ENCODE results near the gene PIK3IP1.

The PIK3IP1 gene

GRCh38 chr22:31305194-31305593 lies 12.9 kb upstream of the PIK3IP1 start:
- FAIRE-seq = no peak

GRCh38 chr22:31302537-31302936 lies 10.2 kb upstream of the PIK3IP1 start:
- no peak for FAIRE-seq

DNA sequence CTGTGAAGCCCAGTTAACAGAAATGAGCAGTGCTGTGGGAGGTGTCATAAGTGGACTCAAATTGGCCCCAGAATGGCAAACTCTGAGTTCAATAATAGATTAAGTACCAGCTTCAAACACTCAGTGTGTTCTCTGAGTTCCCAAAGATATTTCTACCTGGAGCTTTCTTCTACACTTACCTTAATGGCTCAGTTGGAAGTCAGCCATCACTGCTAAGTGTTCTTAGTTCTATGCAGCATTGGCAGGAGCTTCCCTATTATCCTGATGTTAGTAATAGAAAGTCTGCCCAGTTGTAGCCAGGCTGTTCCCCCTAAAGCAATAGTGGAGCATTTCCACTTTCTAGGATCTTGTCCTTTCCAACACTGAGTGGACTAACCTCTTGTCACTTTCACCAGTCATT lies 9.7 kb upstream of the PIK3IP1 start:
- FAIRE-seq = no peak

DNA sequence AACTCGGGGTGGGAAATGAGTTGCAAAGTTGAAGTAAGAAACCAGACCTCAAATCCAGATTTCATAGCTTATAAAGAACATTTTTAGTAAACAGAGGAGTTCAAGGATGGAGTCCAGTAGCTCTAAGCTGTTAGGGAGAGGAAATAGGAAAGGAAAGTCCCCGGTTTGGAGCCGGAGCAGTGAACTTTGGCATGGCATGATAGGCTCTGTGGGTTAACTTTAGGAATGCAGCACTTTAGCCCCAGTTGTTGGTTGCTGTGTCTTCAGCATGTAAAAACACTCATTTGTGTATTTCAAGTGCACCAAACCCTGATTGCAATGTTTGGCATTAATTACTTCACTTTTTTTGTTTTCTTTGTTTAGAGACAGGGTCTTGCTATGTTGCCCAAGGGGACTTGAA lies 8.6 kb upstream of the PIK3IP1 start:
- no peak for FAIRE-seq

GRCh38 chr22:31295831-31296657 lies 3.8 kb upstream of the PIK3IP1 start:
- no peak for FAIRE-seq

DNA sequence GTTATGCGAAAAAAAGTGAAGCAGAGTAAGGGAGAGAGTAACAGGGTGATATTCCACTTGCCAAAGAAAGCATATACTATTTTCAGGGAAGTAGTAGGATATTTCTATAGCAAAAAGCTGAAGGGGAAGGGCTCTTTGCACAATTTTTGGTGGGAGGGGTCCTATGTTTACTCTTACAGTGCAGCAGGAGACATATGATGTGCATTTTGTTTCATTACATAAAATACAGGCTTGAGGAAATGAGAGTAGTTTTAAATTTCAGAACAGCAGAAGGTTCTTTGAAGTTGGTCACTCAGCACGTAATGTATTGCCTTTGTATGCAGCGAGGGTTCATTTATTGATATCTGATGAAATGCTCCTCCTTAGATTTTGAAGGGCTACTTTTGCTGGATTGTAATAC lies 3.1 kb upstream of the PIK3IP1 start:
- FAIRE-seq = no peak

GRCh38 chr22:31291481-31292235 lies 630 bp downstream of the PIK3IP1 start:
- no peak for FAIRE-seq

DNA sequence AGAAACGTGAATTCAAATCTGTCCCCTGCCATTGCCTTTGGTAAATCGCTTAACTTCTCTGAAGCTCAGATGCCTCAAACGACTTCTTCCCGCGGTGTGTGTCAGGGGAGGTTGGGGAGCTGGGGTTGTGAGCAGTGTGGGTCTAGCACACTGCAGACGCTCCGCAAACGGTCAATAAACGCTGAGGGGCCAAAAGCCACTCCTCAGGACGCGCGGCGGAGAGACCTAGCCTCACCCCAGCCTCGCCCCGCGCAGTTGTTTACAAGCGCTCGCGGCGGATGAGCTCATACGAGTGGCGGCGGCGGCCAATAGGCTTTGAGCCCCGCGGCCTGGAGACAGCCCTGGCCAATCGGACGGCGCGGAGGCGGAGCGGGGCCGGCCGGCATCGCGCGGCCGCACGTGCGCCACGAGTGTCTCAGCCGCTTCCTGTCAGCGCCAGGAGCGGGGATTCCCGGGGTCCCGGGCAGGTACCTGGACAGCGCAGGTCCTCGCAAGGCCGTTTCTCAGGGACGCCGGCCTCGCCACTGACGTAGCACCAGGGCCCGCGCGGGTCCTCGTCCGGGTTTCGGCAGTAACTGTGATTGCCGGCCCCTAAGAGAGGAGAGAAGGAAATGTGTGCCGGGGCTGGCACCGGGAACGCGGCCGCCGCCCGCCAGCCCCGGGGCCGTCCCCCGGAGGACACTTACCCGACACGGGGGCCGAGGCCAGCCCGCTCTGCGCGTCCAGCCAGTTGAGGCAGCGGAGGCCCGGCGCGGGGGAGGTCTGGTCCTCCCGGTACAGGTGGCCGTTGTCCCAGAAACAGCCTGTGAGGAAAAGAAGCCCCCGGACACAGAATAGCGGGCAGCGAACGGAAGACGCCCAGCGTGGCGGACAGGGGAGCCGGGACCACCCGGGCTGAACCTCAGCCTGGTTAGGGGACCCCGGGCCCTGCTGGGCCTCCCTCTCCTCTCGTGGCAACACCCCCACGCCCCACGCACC lies 1.5 kb downstream of the PIK3IP1 start:
- FAIRE-seq = no peak

- FAIRE-seq = no peak
Measured at GRCh38 chr22:31289344-31289743, 2.9 kb downstream of the PIK3IP1 start.

DNA sequence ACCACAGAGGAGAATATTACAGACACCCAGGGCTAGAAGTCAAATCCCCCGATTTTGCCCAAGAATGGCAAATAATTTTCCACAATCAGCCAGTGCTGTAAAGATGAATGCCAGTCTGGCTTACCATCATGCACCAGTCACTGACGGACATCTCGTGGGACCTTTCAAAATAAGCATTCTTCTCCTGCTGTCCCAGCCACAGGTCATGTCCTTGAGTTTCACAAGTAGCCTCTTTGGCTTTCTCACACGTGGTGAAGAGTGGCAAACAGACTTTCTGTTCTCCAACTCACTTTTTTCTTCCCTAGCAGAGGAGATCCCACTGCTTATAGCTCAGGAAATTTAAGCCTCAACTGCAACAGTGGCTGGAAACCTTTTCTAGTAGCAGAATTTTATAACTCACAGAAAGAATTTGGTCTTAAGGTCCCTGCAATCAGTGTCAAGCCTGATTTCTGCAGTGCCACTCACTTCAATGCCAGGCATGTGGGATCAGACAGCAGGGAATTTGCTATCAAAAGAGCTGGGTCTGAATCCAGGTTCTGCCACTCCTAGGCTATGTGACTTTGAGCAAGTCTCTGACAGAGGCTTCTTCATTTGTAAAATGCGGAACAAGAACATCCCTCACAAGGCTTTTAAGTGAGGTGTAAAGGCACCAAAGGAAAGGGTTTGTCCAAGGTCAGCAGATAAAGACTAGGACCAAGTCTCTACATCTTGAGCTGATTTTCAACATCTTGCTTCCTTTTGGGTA lies 3.6 kb downstream of the PIK3IP1 start:
- FAIRE-seq = no peak

DNA sequence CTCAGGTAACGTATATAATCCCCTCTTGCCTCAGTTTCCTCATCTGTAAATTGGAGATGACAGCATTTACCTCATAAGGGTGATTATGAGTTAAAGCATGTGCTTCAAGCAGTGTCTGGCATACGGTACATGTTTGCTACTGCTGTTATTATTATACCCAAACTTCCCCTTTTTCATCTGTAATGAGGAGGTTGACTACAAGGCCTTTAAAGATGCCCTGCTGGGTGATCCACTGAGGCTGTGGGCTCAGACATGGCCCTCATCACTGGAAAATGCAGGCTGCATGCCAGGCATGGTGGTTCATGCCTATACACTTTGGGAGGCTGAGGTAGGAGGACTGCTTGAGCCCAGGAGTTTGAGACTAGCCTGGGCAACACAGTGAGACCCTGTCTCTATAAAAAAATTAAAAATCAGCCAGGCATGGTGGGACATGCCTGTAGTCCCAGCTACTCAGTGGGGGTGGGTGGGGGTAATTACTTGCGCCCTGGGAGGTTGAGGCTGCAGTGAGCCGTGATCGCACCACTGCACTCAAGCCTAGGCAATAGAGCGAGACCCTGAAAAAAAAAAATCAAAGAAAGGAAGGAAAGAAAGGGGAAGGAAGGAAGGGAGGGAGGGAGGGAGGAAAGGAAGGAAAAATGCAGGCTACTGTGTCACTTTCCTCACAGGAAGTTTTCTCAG lies 4.3 kb downstream of the PIK3IP1 start:
- no peak for FAIRE-seq

DNA sequence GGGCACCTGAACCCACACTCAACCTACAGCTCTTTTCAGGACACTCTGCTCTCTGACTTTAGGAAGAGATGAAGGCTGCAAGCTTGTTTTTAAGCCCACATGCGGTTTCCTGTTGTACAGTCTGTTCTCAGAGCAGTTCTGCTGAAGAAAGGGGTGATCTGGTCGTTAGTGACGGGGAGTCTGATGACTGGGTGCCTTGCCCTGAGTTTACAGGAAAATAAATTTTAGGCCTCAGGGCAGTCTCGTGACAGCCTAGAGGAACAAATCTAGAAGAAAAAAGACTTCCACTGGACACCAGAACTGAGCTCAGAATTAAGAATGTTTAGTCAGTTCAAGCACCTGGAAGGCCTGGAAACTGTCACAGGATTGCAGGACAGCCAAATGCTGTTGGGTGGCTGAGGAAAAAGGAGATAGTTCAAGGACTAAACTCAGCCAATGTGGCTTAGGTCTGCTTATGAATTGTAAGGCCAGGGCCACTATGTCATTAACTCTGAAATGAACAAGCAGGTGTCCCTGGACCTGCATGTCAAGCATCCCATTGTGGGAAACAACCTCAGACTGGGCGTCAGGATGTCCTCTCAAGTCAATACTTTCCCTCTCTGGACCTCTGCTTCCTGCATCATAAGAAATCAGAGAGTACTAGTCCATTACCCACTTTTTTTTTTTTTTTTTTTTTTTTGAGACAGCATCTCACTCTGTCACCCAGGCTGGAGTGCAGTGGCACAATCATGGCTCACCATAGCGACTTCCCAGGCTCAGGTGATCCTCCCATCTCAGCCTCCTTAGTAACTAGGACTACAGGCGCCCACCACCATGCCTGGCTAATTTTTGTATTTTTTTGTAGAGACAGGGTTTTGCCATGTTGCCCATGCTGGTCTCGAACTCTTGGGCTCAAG lies 5.7 kb downstream of the PIK3IP1 start:
- no peak for FAIRE-seq

GRCh38 chr22:31284281-31285155 lies 7.8 kb downstream of the PIK3IP1 start:
- no peak for FAIRE-seq

- no peak for FAIRE-seq
Measured at GRCh38 chr22:31282748-31283468, 9.4 kb downstream of the PIK3IP1 start.

DNA sequence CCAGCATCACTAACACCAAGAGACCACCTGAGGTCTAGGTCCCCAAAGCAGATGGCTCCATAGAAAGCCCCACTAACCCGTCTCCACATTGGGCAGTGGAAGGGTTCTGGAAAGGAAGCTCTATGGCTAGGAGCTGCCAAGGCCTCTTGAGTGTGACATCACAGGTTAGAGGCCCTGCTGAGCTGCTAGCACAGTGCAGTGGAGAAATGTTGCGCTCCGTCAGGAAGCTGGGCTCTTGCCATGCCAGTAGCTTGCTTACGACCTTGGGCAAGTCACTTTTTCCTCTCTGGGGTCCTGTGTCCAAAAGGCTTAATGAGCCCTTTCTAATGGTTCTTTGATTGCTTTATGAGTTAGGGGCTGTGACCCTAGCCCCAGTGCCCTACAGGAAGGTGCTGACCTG lies 10.6 kb downstream of the PIK3IP1 start:
- no peak for FAIRE-seq

- no peak for FAIRE-seq
Measured at GRCh38 chr22:31279821-31280505, 12.3 kb downstream of the PIK3IP1 start.

DNA sequence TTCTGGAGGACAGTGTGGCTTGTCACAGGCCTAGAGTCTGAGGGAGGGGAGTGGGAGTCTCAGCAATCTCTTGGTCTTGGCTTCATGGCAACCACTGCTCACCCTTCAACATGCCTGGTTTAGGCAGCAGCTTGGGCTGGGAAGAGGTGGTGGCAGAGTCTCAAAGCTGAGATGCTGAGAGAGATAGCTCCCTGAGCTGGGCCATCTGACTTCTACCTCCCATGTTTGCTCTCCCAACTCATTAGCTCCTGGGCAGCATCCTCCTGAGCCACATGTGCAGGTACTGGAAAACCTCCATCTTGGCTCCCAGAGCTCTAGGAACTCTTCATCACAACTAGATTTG lies 13.0 kb downstream of the PIK3IP1 start:
- FAIRE-seq = no peak

- no peak for FAIRE-seq
Measured at GRCh38 chr22:31278626-31279326, 13.5 kb downstream of the PIK3IP1 start.

Measured in TTC549 (cell line).